Keratinocyte (primary cell): ENCODE measurements around the gene C20orf173.

Source experiments
- EZH2 ChIP-seq: IDR thresholded peaks from one replicate; pipeline ENCODE4 v1.6.1; 2012; ENCODE audit warnings: inconsistent platforms, mild to moderate bottlenecking, low read length, moderate library complexity
- TF ChIP-seq, protein P1 (sequence below), 3 experiments: IDR thresholded peaks in 1 of 3; conservative IDR thresholded peaks in 1 of 3; optimal IDR thresholded peaks in 1 of 3; 2 replicates in 2 of 3; 3 replicates in 1 of 3; pipeline versions ENCODE3 to v1.5.1; 2011; ENCODE audit warnings: low read length in 3 of 3, mild to moderate bottlenecking in 3 of 3, moderate library complexity in 2 of 3, control low read depth in 1 of 3, inconsistent platforms in 1 of 3; ENCODE audit not compliant: insufficient read depth in 2 of 3; ENCODE audit errors: extremely low read depth in 1 of 3

DNA sequence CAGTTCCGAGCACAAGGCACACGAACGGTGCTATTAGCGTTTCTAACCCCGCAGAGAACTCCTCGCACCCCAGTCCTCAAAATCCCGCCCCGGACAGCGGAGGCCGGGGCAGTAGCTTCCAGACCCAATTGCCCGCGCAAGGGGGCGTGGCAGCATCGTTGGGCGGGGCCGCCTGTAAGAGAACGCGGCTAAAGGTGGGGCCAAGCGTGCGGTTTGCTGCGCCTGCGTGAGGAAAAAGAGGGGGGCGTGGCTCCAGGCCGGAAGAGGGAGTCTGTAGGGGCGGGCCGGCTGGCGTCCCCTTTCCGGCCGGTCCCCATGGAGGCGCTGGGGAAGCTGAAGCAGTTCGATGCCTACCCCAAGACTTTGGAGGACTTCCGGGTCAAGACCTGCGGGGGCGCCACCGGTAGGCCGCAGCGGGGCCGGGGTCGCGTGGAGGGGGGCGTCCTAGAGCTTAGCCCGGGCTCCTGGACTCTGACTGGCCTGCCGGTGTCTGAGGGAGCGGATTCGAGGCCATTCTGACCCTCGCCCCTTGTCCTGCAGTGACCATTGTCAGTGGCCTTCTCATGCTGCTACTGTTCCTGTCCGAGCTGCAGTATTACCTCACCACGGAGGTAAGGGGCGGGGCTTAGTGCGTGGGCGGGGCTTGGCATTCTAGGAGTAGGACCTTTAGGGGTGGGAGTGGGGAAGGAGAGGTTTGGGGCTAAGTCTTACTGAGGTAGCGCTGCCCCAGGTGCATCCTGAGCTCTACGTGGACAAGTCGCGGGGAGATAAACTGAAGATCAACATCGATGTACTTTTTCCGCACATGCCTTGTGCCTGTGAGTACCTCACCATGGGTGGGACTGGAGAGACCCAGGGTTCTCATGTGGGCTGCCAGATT lies 12.6 kb upstream of the C20orf173 start, which contains the start of gene ERGIC3:
- TF ChIP-seq, protein P1, sequence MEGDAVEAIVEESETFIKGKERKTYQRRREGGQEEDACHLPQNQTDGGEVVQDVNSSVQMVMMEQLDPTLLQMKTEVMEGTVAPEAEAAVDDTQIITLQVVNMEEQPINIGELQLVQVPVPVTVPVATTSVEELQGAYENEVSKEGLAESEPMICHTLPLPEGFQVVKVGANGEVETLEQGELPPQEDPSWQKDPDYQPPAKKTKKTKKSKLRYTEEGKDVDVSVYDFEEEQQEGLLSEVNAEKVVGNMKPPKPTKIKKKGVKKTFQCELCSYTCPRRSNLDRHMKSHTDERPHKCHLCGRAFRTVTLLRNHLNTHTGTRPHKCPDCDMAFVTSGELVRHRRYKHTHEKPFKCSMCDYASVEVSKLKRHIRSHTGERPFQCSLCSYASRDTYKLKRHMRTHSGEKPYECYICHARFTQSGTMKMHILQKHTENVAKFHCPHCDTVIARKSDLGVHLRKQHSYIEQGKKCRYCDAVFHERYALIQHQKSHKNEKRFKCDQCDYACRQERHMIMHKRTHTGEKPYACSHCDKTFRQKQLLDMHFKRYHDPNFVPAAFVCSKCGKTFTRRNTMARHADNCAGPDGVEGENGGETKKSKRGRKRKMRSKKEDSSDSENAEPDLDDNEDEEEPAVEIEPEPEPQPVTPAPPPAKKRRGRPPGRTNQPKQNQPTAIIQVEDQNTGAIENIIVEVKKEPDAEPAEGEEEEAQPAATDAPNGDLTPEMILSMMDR (optimal IDR thresholded peaks at IDR 0.05 in 1 of 3, IDR thresholded peaks at IDR 0.05 in 1 of 3, conservative IDR thresholded peaks at IDR 0.05 in 1 of 3; ENCODE audit: extremely low read depth in 1 of 3, insufficient read depth in 2 of 3, low read length in 3 of 3), result no peak
- TF ChIP-seq EZH2, result no peak
